A549 (cell line): ENCODE measurements around the gene LRRC70.

Experiments used
- BHLHE40 ChIP-seq: IDR thresholded peaks from 2 replicates; pipeline ENCODE4 v1.6.1; 2012; ENCODE audit warnings: low read depth, low read length, inconsistent platforms
- CHD2 ChIP-seq: fragments of 150-350 bp; IDR thresholded peaks from 2 replicates; pipeline ENCODE4 v1.6.1; 2014; ENCODE audit warnings: low read length; ENCODE audit not compliant: partially characterized antibody
- CTCF ChIP-seq: fragments of >200 bp; sonication (Bioruptor Twin); formaldehyde crosslinking; IDR thresholded peaks from 3 replicates; pipeline ENCODE4 v1.5.1; 2016
- ELK1 ChIP-seq: fragments of 150-350 bp; IDR thresholded peaks from 2 replicates; pipeline ENCODE4 v1.6.1; 2014; ENCODE audit warnings: low read depth, mild to moderate bottlenecking, low read length
- ESRRA ChIP-seq: fragments of 150-350 bp; IDR thresholded peaks from 2 replicates; pipeline ENCODE4 v1.6.1; 2014; ENCODE audit warnings: mild to moderate bottlenecking, low read length, borderline replicate concordance
- GATA3 ChIP-seq: IDR thresholded peaks from 2 replicates; pipeline ENCODE4 v1.6.1; 2012; ENCODE audit warnings: borderline replicate concordance
- KDM5A ChIP-seq: fragments of 200-600 bp; sonication (generic); IDR thresholded peaks from 2 replicates; pipeline ENCODE4 v1.6.1; 2016; ENCODE audit warnings: antibody characterized with exemption, mild to moderate bottlenecking
- NFE2L2 ChIP-seq: fragments of 150-350 bp; conservative IDR thresholded peaks from 2 replicates; pipeline ENCODE4 v1.6.1; 2014; ENCODE audit warnings: low read length
- PBX3 ChIP-seq: IDR thresholded peaks from 2 replicates; pipeline ENCODE4 v1.6.1; 2012
- PHF8 ChIP-seq: fragments of 200-600 bp; sonication (generic); IDR thresholded peaks from 2 replicates; pipeline ENCODE4 v1.6.1; 2016; ENCODE audit warnings: low read depth, mild to moderate bottlenecking, antibody characterized with exemption, moderate library complexity, borderline replicate concordance
- RAD21 ChIP-seq, 2 experiments: fragments of >200 bp in 1 of 2; sonication (Bioruptor Twin) in 1 of 2; formaldehyde crosslinking in 1 of 2; IDR thresholded peaks in 1 of 2; conservative IDR thresholded peaks in 1 of 2; 2 replicates in 1 of 2; 3 replicates in 1 of 2; pipeline ENCODE4 v1.6.1; 2012 to 2018; ENCODE audit warnings: inconsistent platforms in 1 of 2
- RFX5 ChIP-seq: fragments of 450-650 bp; IDR thresholded peaks from 2 replicates; pipeline ENCODE4 v1.7.1; 2014; ENCODE audit warnings: antibody characterized with exemption, mild to moderate bottlenecking, moderate library complexity
- USF2 ChIP-seq: fragments of 450-650 bp; IDR thresholded peaks from 2 replicates; pipeline ENCODE4 v1.6.1; 2014; ENCODE audit warnings: antibody characterized with exemption
- ZFP36 ChIP-seq: fragments of 450-650 bp; IDR thresholded peaks from 2 replicates; pipeline ENCODE4 v1.6.1; 2014; ENCODE audit warnings: borderline replicate concordance; ENCODE audit not compliant: partially characterized antibody

- TF ChIP-seq PBX3 = no peak
- TF ChIP-seq PHF8 = no peak
- TF ChIP-seq RAD21 (conservative IDR thresholded peaks at IDR 0.05 in 1 of 2, IDR thresholded peaks at IDR 0.05 in 1 of 2) = no peak
- TF ChIP-seq BHLHE40 = no peak
- no peak for TF ChIP-seq ELK1
- no peak for TF ChIP-seq NFE2L2
- TF ChIP-seq RFX5 = no peak
- no peak for TF ChIP-seq ESRRA
- no peak for TF ChIP-seq GATA3
- TF ChIP-seq CTCF = no peak
- no peak for TF ChIP-seq USF2
- no peak for TF ChIP-seq KDM5A
- no peak for TF ChIP-seq ZFP36
- TF ChIP-seq CHD2 = no peak
Measured at GRCh38 chr5:62568143-62568542, 10.5 kb upstream of the LRRC70 start.
